ENCODE data around the gene ZBTB7B. TPM values are rescaled to one million over a fixed set of nuclear protein-coding genes. Genes with fewer than 3 reads are reported as not detected.

ZBTB7B gene
- total and polyA plus RNA-seq, 9 of the 15 experiments (the other 6 are each of a cell fraction or from before 2014, with no cell fraction given), result 0.04 to 46.5 (median 15.2) TPM

DNA sequence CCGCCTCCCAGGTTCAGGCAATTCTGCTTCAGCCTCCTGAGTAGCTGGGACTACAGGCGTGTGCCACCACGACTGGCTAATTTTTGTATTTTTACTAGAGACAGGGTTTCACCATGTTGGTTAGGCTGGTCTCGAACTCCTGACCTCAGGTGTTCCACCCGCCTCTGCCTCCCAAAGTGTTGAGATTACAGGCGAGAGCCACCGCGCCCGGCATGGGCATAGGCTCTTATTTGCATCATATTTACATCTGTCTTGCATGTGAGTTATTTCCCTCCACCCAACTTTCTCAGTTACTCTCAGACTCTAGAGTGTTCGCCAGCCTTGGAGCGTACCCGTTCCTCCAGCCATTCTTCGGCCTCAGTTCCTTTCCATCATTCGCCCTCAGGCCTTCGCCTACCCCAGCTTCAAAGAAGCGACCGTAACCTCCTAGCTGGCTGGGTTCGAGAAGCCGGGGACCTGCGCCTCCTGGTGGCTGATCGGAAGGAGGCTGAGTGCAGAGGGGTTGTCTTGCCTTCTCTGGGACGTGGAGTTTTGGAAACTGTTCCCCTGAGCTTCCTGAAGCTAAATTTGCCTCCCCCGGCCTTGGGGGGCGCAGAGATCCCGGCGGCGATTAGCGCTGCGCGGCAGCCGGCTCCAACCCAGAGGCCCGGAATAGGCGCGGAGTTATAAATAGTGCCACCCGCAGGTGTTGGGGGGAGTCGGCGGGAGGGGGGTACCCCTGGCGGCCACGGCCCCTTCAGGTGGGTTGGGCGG is 3.6 kb upstream of the ZBTB7B start (continued):
- TF ChIP-seq, protein P1, sequence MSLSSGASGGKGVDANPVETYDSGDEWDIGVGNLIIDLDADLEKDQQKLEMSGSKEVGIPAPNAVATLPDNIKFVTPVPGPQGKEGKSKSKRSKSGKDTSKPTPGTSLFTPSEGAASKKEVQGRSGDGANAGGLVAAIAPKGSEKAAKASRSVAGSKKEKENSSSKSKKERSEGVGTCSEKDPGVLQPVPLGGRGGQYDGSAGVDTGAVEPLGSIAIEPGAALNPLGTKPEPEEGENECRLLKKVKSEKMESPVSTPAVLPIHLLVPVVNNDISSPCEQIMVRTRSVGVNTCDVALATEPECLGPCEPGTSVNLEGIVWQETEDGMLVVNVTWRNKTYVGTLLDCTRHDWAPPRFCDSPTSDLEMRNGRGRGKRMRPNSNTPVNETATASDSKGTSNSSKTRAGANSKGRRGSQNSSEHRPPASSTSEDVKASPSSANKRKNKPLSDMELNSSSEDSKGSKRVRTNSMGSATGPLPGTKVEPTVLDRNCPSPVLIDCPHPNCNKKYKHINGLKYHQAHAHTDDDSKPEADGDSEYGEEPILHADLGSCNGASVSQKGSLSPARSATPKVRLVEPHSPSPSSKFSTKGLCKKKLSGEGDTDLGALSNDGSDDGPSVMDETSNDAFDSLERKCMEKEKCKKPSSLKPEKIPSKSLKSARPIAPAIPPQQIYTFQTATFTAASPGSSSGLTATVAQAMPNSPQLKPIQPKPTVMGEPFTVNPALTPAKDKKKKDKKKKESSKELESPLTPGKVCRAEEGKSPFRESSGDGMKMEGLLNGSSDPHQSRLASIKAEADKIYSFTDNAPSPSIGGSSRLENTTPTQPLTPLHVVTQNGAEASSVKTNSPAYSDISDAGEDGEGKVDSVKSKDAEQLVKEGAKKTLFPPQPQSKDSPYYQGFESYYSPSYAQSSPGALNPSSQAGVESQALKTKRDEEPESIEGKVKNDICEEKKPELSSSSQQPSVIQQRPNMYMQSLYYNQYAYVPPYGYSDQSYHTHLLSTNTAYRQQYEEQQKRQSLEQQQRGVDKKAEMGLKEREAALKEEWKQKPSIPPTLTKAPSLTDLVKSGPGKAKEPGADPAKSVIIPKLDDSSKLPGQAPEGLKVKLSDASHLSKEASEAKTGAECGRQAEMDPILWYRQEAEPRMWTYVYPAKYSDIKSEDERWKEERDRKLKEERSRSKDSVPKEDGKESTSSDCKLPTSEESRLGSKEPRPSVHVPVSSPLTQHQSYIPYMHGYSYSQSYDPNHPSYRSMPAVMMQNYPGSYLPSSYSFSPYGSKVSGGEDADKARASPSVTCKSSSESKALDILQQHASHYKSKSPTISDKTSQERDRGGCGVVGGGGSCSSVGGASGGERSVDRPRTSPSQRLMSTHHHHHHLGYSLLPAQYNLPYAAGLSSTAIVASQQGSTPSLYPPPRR (CRISPR knock-in tag; IDR thresholded peaks at IDR 0.05; ENCODE audit: borderline replicate concordance), result no peak
- TF ChIP-seq NCOA2 (IDR thresholded peaks at IDR 0.05; ENCODE audit: partially characterized antibody in 2 of 2), result no peak
- no peak for TF ChIP-seq ZNF24 (IDR thresholded peaks at IDR 0.05)
- peak; percentile 81 for TF ChIP-seq TBP (optimal IDR thresholded peaks at IDR 0.05; ENCODE audit: low read depth, low read length)
- no peak for TF ChIP-seq ASH1L (IDR thresholded peaks at IDR 0.05; ENCODE audit: borderline replicate concordance, low read depth, partially characterized antibody)
- no peak for TF ChIP-seq CBX8 (IDR thresholded peaks at IDR 0.05; ENCODE audit: borderline replicate concordance, extremely low read depth, low read depth, low read length, poor library complexity, severe bottlenecking)
- no peak for TF ChIP-seq THAP7 (CRISPR knock-in tag; IDR thresholded peaks at IDR 0.05)
- no peak for TF ChIP-seq CBX5 (IDR thresholded peaks at IDR 0.05; ENCODE audit: borderline replicate concordance, low read depth)
- TF ChIP-seq XRCC4 (IDR thresholded peaks at IDR 0.05; ENCODE audit: extremely low read depth, insufficient read depth, insufficient read length), result no peak
- no peak for TF ChIP-seq MIER1 (IDR thresholded peaks at IDR 0.05; ENCODE audit: low read depth)
- no peak for TF ChIP-seq MCM2 (IDR thresholded peaks at IDR 0.05; ENCODE audit: low read depth)
- TF ChIP-seq HDGF (IDR thresholded peaks at IDR 0.05), result no peak
- TF ChIP-seq ZNF766 (CRISPR knock-in tag; conservative IDR thresholded peaks at IDR 0.05), result no peak
- no peak for TF ChIP-seq NONO (IDR thresholded peaks at IDR 0.05; ENCODE audit: low read depth in 2 of 2, low read length in 1 of 2)
- no peak for TF ChIP-seq RBM34 (IDR thresholded peaks at IDR 0.05; ENCODE audit: borderline replicate concordance, insufficient read depth, low read length)
- TF ChIP-seq ZNF408 (CRISPR knock-in tag; IDR thresholded peaks at IDR 0.05; ENCODE audit: low read depth), result no peak
- TF ChIP-seq PHB2 (IDR thresholded peaks at IDR 0.05; ENCODE audit: low read depth), result no peak
- TF ChIP-seq TAL1 (IDR thresholded peaks at IDR 0.05), result no peak
- TF ChIP-seq ZNF431 (CRISPR knock-in tag; IDR thresholded peaks at IDR 0.05), result no peak
- no peak for TF ChIP-seq ESRRA (IDR thresholded peaks at IDR 0.05; ENCODE audit: borderline replicate concordance, low read depth)
- TF ChIP-seq, protein P2, sequence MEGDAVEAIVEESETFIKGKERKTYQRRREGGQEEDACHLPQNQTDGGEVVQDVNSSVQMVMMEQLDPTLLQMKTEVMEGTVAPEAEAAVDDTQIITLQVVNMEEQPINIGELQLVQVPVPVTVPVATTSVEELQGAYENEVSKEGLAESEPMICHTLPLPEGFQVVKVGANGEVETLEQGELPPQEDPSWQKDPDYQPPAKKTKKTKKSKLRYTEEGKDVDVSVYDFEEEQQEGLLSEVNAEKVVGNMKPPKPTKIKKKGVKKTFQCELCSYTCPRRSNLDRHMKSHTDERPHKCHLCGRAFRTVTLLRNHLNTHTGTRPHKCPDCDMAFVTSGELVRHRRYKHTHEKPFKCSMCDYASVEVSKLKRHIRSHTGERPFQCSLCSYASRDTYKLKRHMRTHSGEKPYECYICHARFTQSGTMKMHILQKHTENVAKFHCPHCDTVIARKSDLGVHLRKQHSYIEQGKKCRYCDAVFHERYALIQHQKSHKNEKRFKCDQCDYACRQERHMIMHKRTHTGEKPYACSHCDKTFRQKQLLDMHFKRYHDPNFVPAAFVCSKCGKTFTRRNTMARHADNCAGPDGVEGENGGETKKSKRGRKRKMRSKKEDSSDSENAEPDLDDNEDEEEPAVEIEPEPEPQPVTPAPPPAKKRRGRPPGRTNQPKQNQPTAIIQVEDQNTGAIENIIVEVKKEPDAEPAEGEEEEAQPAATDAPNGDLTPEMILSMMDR (IDR thresholded peaks at IDR 0.05 in 2 of 3, conservative IDR thresholded peaks at IDR 0.05 in 1 of 3; ENCODE audit: insufficient read depth in 2 of 3, low read depth in 1 of 3, low read length in 3 of 3), result peak; percentile 92 to 97 (median 95)
- TF ChIP-seq WHSC1 (IDR thresholded peaks at IDR 0.05; ENCODE audit: low read length), result no peak

Measured in K562 (cell line).